ENCODE measurements around the gene CNN1.

GRCh38 chr19:11499220-11499726 is 39.4 kb upstream of the CNN1 start:
- TF ChIP-seq CTCF (conservative IDR thresholded peaks at IDR 0.05 in 1 of 2, IDR thresholded peaks at IDR 0.05 in 1 of 2; ENCODE audit: extremely low read depth in 1 of 2, insufficient read depth in 1 of 2, low read depth in 1 of 2, low read length in 2 of 2): no peak
- no peak for TF ChIP-seq EZH2 (IDR thresholded peaks at IDR 0.05; ENCODE audit: borderline replicate concordance, low read length)
